Cardiac fibroblast (primary cell): ENCODE data around the gene ITK.

Experiments used
- DNase-seq, 2 donors: peaks; one replicate each; pipeline versions ENCODE4 v3.0.0 to v3.0.0-alpha.2; 2010; ENCODE audit warnings: low read depth in 2 of 2
- H3K4me3 ChIP-seq, 2 donors: replicated peaks in 1 of 2; 1 replicate in 1 of 2; 2 replicates in 1 of 2; pipeline ENCODE4 v1.5.1; 2011; ENCODE audit warnings: low read depth in 2 of 2, low read length in 2 of 2, mild to moderate bottlenecking in 2 of 2, moderate library complexity in 1 of 2
- TF ChIP-seq, protein P1 (sequence below): IDR thresholded peaks from one replicate; pipeline ENCODE4 v1.5.1; 2011; ENCODE audit warnings: low read depth, mild to moderate bottlenecking, low read length, inconsistent platforms

Gene ITK

GRCh38 chr5:157161996-157162395 lies 18.6 kb upstream of the ITK start:
- no peak overlapping the region for H3K4me3 ChIP-seq
- TF ChIP-seq, protein P1, sequence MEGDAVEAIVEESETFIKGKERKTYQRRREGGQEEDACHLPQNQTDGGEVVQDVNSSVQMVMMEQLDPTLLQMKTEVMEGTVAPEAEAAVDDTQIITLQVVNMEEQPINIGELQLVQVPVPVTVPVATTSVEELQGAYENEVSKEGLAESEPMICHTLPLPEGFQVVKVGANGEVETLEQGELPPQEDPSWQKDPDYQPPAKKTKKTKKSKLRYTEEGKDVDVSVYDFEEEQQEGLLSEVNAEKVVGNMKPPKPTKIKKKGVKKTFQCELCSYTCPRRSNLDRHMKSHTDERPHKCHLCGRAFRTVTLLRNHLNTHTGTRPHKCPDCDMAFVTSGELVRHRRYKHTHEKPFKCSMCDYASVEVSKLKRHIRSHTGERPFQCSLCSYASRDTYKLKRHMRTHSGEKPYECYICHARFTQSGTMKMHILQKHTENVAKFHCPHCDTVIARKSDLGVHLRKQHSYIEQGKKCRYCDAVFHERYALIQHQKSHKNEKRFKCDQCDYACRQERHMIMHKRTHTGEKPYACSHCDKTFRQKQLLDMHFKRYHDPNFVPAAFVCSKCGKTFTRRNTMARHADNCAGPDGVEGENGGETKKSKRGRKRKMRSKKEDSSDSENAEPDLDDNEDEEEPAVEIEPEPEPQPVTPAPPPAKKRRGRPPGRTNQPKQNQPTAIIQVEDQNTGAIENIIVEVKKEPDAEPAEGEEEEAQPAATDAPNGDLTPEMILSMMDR = no peak
- DNase-seq = no peak

GRCh38 chr5:157162919-157163510 lies 17.6 kb upstream of the ITK start:
- no peak overlapping the region for H3K4me3 ChIP-seq
- TF ChIP-seq, protein P1 = no peak
- DNase-seq = no peak

DNA sequence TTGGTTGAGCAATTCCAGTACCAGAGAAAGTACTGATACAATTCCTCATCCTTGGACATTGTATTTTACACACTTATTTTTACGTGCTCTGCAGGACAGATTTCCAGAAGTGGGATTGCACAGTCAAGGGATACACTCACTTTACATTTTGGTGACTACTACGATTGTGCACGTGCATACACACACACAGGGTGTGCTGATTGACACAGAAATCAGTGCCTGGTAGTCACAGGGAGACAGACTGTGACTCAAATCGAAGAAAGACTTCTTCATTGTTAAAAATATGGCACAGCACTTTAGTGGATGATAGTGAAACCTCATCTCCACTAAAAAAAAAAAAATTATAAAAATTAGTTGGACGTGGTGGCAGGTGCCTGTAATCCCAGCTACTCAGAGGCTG lies 16.1 kb upstream of the ITK start:
- no peak overlapping the region for H3K4me3 ChIP-seq
- TF ChIP-seq, protein P1 = no peak
- no peak for DNase-seq

- no peak for DNase-seq
- H3K4me3 ChIP-seq = no peak overlapping the region
- TF ChIP-seq, protein P1 = no peak
Observed at GRCh38 chr5:157165261-157165660, 15.4 kb upstream of the ITK start.

GRCh38 chr5:157165668-157166067 lies 15.0 kb upstream of the ITK start:
- TF ChIP-seq, protein P1 = no peak
- no peak for DNase-seq
- H3K4me3 ChIP-seq = no peak overlapping the region

DNA sequence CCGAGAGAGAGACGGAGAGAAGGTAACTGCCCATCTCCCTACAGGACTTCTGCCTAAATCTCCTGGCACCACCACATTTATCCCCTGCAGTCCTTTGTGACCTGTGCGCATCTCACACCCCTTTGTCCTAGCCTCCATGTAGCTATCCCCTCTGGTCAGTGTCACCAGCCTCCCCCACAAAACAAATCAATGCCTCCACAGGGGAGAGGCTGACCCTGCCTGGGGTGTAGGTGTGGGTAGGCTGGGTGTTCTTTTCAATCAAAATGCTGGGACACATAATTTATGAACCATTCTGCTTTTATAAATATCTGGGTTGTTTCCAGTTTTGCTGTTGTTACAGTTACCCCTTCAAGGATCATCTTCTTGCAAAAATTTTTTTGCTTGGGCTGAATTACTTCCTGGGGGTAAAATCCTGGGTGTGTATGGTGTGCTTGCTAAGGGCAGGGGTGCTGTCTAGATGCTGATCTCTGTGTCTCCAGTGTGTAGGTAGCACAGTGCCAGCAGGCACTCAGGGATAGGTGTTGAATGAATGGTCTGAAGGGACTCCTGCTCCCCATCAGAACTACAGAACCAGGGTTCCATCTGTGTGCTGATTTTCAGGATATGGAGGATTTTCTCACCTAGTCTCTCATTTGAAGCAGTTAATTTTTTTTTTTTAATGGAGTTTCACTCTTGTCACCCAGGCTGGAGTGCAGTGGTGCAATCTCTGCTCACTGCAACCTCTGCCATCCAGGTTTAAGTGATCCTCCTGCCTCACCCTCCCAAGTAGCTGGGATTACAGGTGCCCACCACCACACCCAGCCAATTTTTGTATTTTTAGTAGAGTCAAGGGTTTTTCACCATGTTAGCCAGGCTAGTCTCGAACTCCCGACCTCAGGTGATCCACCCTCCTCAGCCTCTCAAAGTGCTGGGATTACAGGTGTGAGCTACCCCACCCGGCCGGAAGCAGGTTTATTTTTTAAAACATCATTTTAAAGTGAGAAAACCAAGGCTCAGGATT lies 14.1 kb upstream of the ITK start, which contains the start of gene GARIN3:
Gene GARIN3, minus strand, starts transcription at position 51 of the 1,000 bp plus-strand sequence. CDS start 96 bp downstream, outside the sequence.
- TF ChIP-seq, protein P1 = no peak
- no peak for DNase-seq

More for the DNA sequence above, 14.1 kb upstream of the ITK start, which contains the start of gene GARIN3:
- H3K4me3 ChIP-seq = no peak within 1 kb of the TSS
